HL-60 (cell line): ENCODE measurements around the gene SOX5.

Source experiments
- DNase-seq, 2 experiments: peaks; one replicate each; pipeline ENCODE4 v3.0.0-alpha.2; 2010 to 2020; ENCODE audit warnings: low read depth in 1 of 2, low spot score in 1 of 2
- H3K27ac ChIP-seq: fragments of 250-450 bp; sonication (Bioruptor Pico); replicated peaks from 2 replicates; pipeline ENCODE4 v1.5.1; 2020; ENCODE audit warnings: mild to moderate bottlenecking, moderate library complexity
- H3K27me3 ChIP-seq: fragments of 250-450 bp; sonication (Bioruptor Pico); 2 replicates; pipeline ENCODE4 v1.5.1; 2021; ENCODE audit warnings: mild to moderate bottlenecking, moderate library complexity; ENCODE audit not compliant: insufficient read depth, poor library complexity, severe bottlenecking
- H3K4me3 ChIP-seq: replicated peaks from 2 replicates; pipeline ENCODE4 v1.5.1; 2011; ENCODE audit warnings: mild to moderate bottlenecking, control low read depth, low read length; ENCODE audit not compliant: insufficient read depth
- CTCF ChIP-seq: IDR thresholded peaks from one replicate; pipeline ENCODE4 v1.5.1; 2011; ENCODE audit warnings: low read length, control low read depth, inconsistent platforms; ENCODE audit not compliant: insufficient read depth
- GABPA ChIP-seq: IDR thresholded peaks from 2 replicates; pipeline ENCODE4 v1.6.1; 2012; ENCODE audit warnings: low read depth
- POLR2AphosphoS5 ChIP-seq: IDR thresholded peaks from 2 replicates; pipeline ENCODE4 v1.6.1; 2012; ENCODE audit warnings: low read depth
- REST ChIP-seq: IDR thresholded peaks from 2 replicates; pipeline ENCODE4 v1.6.1; 2012; ENCODE audit warnings: low read depth; ENCODE audit not compliant: insufficient replicate concordance
- SPI1 ChIP-seq: IDR thresholded peaks from 2 replicates; pipeline ENCODE4 v1.6.1; 2012; ENCODE audit warnings: low read depth, mild to moderate bottlenecking, borderline replicate concordance

Gene SOX5

GRCh38 chr12:23889069-23889440 lies 60.4 kb downstream of the SOX5 start:
- TF ChIP-seq POLR2AphosphoS5 (no peak), SPI1 (no peak), GABPA (no peak), CTCF (no peak), REST (no peak)
- DNase-seq = no peak
- no peak overlapping the region for H3K27ac ChIP-seq
- H3K27me3 ChIP-seq = no peaks in the 10 kb centered on the region
- no peak overlapping the region for H3K4me3 ChIP-seq

- TF ChIP-seq REST (no peak), GABPA (no peak), POLR2AphosphoS5 (no peak), CTCF (no peak), SPI1 (no peak)
- no peak overlapping the region for H3K27ac ChIP-seq
- DNase-seq = no peak
- no peak overlapping the region for H3K4me3 ChIP-seq
- no peaks in the 10 kb centered on the region for H3K27me3 ChIP-seq
These were observed 60.9 kb downstream of the SOX5 start for GRCh38 chr12:23888396-23889068.

- Histone ChIP-seq H3K4me3 (no peak overlapping the region), H3K27ac (no peak overlapping the region), H3K27me3 (no peaks in the 10 kb centered on the region)
- no peak for TF ChIP-seq GABPA
- TF ChIP-seq POLR2AphosphoS5 = no peak
- TF ChIP-seq CTCF = no peak
- TF ChIP-seq REST = no peak
- no peak for TF ChIP-seq SPI1
- no peak for DNase-seq
These were observed 62.2 kb downstream of the SOX5 start for GRCh38 chr12:23887055-23887835.
